C4-2B (cell line): ENCODE data around the gene ATP5F1E.

Experiments
- CTCF ChIP-seq: fragments of 450-650 bp; conservative IDR thresholded peaks from 2 replicates; pipeline ENCODE4 v1.5.1; 2017; ENCODE audit warnings: mild to moderate bottlenecking
- ZFX ChIP-seq: fragments of 450-650 bp; IDR thresholded peaks from 2 replicates; pipeline ENCODE4 v1.6.1; 2017

DNA sequence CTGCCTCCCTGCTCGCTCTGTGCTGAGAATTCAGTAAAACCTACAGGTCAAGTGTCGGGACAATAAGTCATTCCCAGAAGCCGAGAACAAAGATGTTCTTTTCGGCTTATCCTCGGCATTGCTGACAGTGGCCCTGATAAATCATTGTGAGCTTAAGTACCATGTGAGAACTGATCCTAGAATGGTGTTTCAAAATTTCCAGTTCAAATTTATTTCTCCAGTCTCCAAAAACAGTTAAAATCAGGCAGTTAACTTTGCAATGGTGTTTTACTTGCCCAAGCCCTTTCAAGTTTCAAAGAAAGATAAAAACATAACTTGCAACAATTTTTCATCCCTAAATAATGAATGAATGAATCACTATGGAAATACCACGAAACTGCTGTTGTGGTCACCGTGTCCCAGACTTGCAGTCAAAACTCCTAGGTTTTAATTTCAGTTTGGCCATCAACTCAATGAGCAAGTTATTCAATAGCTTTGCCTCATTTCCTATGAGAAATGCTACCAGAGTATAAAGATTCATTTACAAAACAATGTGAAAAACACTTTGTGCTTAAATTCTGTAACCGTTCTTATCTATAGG is 4.3 kb downstream of the ATP5F1E start:
- TF ChIP-seq CTCF, result no peak
- no peak for TF ChIP-seq ZFX
